Naive B cell (primary cell): ENCODE measurements around the gene PAX2. TPM values are rescaled to one million over a fixed set of nuclear protein-coding genes. Genes with fewer than 3 reads are reported as not detected.

Experiments
- ATAC-seq, 2 donors: fragments of 150-1000 bp; cut with Tn5 transposase; 2 replicates each; pipeline ENCODE4 v1.10.0; 2021; ENCODE audit warnings: low read depth in 2 of 2, mild to moderate bottlenecking in 2 of 2, moderate library complexity in 2 of 2
- DNase-seq: peaks from one replicate; pipeline ENCODE4 v3.0.0; 2022
- H3K27ac Mint-ChIP-seq, 6 donors: one replicate each; pipeline ENCODE4 v1.8.0; 2020 to 2022; ENCODE audit warnings: mild to moderate bottlenecking in 6 of 6, mixed read lengths in 6 of 6, moderate library complexity in 5 of 6, inconsistent platforms in 2 of 6
- H3K27me3 Mint-ChIP-seq, 3 donors: one replicate each; pipeline ENCODE4 v1.8.0; 2021 to 2022; ENCODE audit warnings: mixed read lengths in 3 of 3, mild to moderate bottlenecking in 1 of 3
- H3K36me3 Mint-ChIP-seq, 2 donors: one replicate each; pipeline ENCODE4 v1.8.0; 2020 to 2022; ENCODE audit warnings: mixed read lengths in 2 of 2, inconsistent platforms in 1 of 2, mild to moderate bottlenecking in 1 of 2
- H3K4me1 Mint-ChIP-seq, 3 donors: one replicate each; pipeline ENCODE4 v1.8.0; 2020 to 2022; ENCODE audit warnings: mixed read lengths in 3 of 3, inconsistent platforms in 1 of 3, mild to moderate bottlenecking in 1 of 3, moderate library complexity in 1 of 3
- H3K4me3 Mint-ChIP-seq, 8 donors: one replicate each; pipeline ENCODE4 v1.8.0; 2020 to 2022; ENCODE audit warnings: mild to moderate bottlenecking in 8 of 8, mixed read lengths in 8 of 8, moderate library complexity in 8 of 8, inconsistent platforms in 2 of 8
- H3K9me3 Mint-ChIP-seq, 7 donors: one replicate each; pipeline ENCODE4 v1.8.0; 2020 to 2022; ENCODE audit warnings: mixed read lengths in 7 of 7, mild to moderate bottlenecking in 5 of 7, inconsistent platforms in 2 of 7, moderate library complexity in 1 of 7
- polyA plus RNA-seq, 6 donors: library from polyadenylated mRNA; unstranded; fragments of 300-500 nt; fragmentation: Illumina TruSeq; gene quantifications; one replicate each; pipeline ENCODE4 v1.2.3, GENCODE V29; 2021; ENCODE audit warnings: low read depth in 6 of 6

Gene PAX2
- polyA plus RNA-seq, 6 donors from 2014 or later: not detected

GRCh38 chr10:100728928-100729861 lies 16.2 kb upstream of the PAX2 start:
- Mint-ChIP-seq H3K36me3 (peaks cover 0 to 14% of the 10 kb centered on the region in 2 donors), H3K4me3 (peak overlapping the region; percentile 31 to 84 (median 77)), H3K27ac (peak overlapping the region in 1 of 6 donors; percentile 33), H3K4me1 (peaks cover 24 to 37% (median 33%) of the 10 kb centered on the region in 3 donors), H3K27me3 (peaks cover 67 to 88% (median 87%) of the 10 kb centered on the region in 3 donors), H3K9me3 (peaks cover 0 to 4% (median 0%) of the 10 kb centered on the region in 7 donors)
- peak; percentile 47 to 49 for ATAC-seq
- no peak for DNase-seq

- Mint-ChIP-seq H3K9me3 (peaks cover 0 to 4% (median 0%) of the 10 kb centered on the region in 7 donors), H3K27ac (peak overlapping the region in 3 of 6 donors; percentile 9 to 56 (median 49)), H3K4me3 (peak overlapping the region; percentile 73 to 93 (median 81)), H3K36me3 (peaks cover 5 to 18% of the 10 kb centered on the region in 2 donors), H3K27me3 (peaks cover 71 to 94% (median 92%) of the 10 kb centered on the region in 3 donors), H3K4me1 (peaks cover 27 to 46% (median 38%) of the 10 kb centered on the region in 3 donors)
- ATAC-seq (no peak), DNase-seq (no peak)
Measured at GRCh38 chr10:100729862-100730724, 15.3 kb upstream of the PAX2 start.

GRCh38 chr10:100730725-100731406 lies 14.5 kb upstream of the PAX2 start:
- H3K27ac Mint-ChIP-seq: peak overlapping the region in 2 of 6 donors; percentile 86 to 90
- ATAC-seq: peak; percentile 80 to 85

GRCh38 chr10:100731407-100732240 lies 13.8 kb upstream of the PAX2 start:
- H3K36me3 Mint-ChIP-seq: peaks cover 5 to 20% of the 10 kb centered on the region in 2 donors
- DNase-seq (no peak), ATAC-seq (no peak)
- peaks cover 28 to 51% (median 40%) of the 10 kb centered on the region in 3 donors for H3K4me1 Mint-ChIP-seq
- peak overlapping the region; percentile 73 to 86 (median 79) for H3K4me3 Mint-ChIP-seq
- H3K9me3 Mint-ChIP-seq: peaks cover 0 to 4% (median 0%) of the 10 kb centered on the region in 7 donors
- peaks cover 65 to 88% (median 84%) of the 10 kb centered on the region in 3 donors for H3K27me3 Mint-ChIP-seq
- H3K27ac Mint-ChIP-seq: peak overlapping the region in 4 of 6 donors; percentile 47 to 90 (median 80)

More at GRCh38 chr10:100730725-100731406, 14.5 kb upstream of the PAX2 start:
- DNase-seq: peak; percentile 36
- Mint-ChIP-seq H3K4me1 (peaks cover 28 to 48% (median 40%) of the 10 kb centered on the region in 3 donors), H3K27me3 (peaks cover 67 to 91% (median 90%) of the 10 kb centered on the region in 3 donors), H3K4me3 (peak overlapping the region; percentile 73 to 86 (median 80)), H3K9me3 (peaks cover 0 to 4% (median 0%) of the 10 kb centered on the region in 7 donors), H3K36me3 (peaks cover 5 to 20% of the 10 kb centered on the region in 2 donors)

- Mint-ChIP-seq H3K27me3 (peaks cover 65 to 92% (median 87%) of the 10 kb centered on the region in 3 donors), H3K9me3 (peaks cover 0 to 4% (median 0%) of the 10 kb centered on the region in 7 donors), H3K36me3 (peaks cover 5 to 20% of the 10 kb centered on the region in 2 donors), H3K4me1 (peaks cover 33 to 56% (median 45%) of the 10 kb centered on the region in 3 donors), H3K27ac (peak overlapping the region in 2 of 6 donors; percentile 1 to 75), H3K4me3 (peak overlapping the region in 6 of 8 donors; percentile 10 to 79 (median 38))
- ATAC-seq (no peak), DNase-seq (no peak)
Measured at GRCh38 chr10:100732241-100732596, 13.2 kb upstream of the PAX2 start.

- H3K4me3 Mint-ChIP-seq: no peak overlapping the region
- H3K27me3 Mint-ChIP-seq: peaks cover 63 to 92% (median 88%) of the 10 kb centered on the region in 3 donors
- H3K27ac Mint-ChIP-seq: no peak overlapping the region
- H3K9me3 Mint-ChIP-seq: peaks cover 0 to 4% (median 2%) of the 10 kb centered on the region in 7 donors
- H3K4me1 Mint-ChIP-seq: peaks cover 38 to 65% (median 55%) of the 10 kb centered on the region in 3 donors
- H3K36me3 Mint-ChIP-seq: peaks cover 5 to 20% of the 10 kb centered on the region in 2 donors
- ATAC-seq: no peak
- DNase-seq: no peak
Measured at GRCh38 chr10:100733329-100733728, 12.1 kb upstream of the PAX2 start.

GRCh38 chr10:100734295-100735086 lies 10.9 kb upstream of the PAX2 start:
- H3K4me3 Mint-ChIP-seq: peak overlapping the region in 2 of 8 donors; percentile 54 to 71

GRCh38 chr10:100735087-100735336 lies 10.4 kb upstream of the PAX2 start:
- Mint-ChIP-seq H3K27me3 (peaks cover 60 to 91% (median 88%) of the 10 kb centered on the region in 3 donors), H3K36me3 (peaks cover 5 to 20% of the 10 kb centered on the region in 2 donors), H3K4me3 (peak overlapping the region in 3 of 8 donors; percentile 54 to 59 (median 59)), H3K9me3 (peaks cover 0 to 4% (median 2%) of the 10 kb centered on the region in 7 donors), H3K4me1 (peaks cover 29 to 59% (median 48%) of the 10 kb centered on the region in 3 donors), H3K27ac (peak overlapping the region in 1 of 6 donors; percentile 67)
- ATAC-seq (no peak), DNase-seq (no peak)

More at GRCh38 chr10:100734295-100735086, 10.9 kb upstream of the PAX2 start:
- Mint-ChIP-seq H3K27ac (peak overlapping the region in 3 of 6 donors; percentile 6 to 78 (median 51)), H3K36me3 (peaks cover 5 to 20% of the 10 kb centered on the region in 2 donors), H3K27me3 (peaks cover 59 to 91% (median 88%) of the 10 kb centered on the region in 3 donors), H3K9me3 (peaks cover 0 to 4% (median 2%) of the 10 kb centered on the region in 7 donors), H3K4me1 (peaks cover 31 to 57% (median 47%) of the 10 kb centered on the region in 3 donors)
- ATAC-seq (no peak), DNase-seq (no peak)

GRCh38 chr10:100735337-100736143 lies 9.8 kb upstream of the PAX2 start:
- Mint-ChIP-seq H3K36me3 (peaks cover 5 to 20% of the 10 kb centered on the region in 2 donors), H3K9me3 (peaks cover 0 to 4% (median 2%) of the 10 kb centered on the region in 7 donors), H3K27ac (peak overlapping the region in 1 of 6 donors; percentile 67), H3K4me3 (peak overlapping the region in 4 of 8 donors; percentile 28 to 59 (median 54)), H3K4me1 (peaks cover 25 to 57% (median 47%) of the 10 kb centered on the region in 3 donors), H3K27me3 (peaks cover 61 to 91% (median 88%) of the 10 kb centered on the region in 3 donors)
- DNase-seq (no peak), ATAC-seq (no peak)

GRCh38 chr10:100736144-100736808 lies 9.1 kb upstream of the PAX2 start:
- peaks cover 69 to 92% (median 91%) of the 10 kb centered on the region in 3 donors for H3K27me3 Mint-ChIP-seq
- no peak overlapping the region for H3K27ac Mint-ChIP-seq
- peaks cover 29 to 55% (median 46%) of the 10 kb centered on the region in 3 donors for H3K4me1 Mint-ChIP-seq
- peaks cover 0 to 3% (median under 1%) of the 10 kb centered on the region in 7 donors for H3K9me3 Mint-ChIP-seq
- peaks cover 5 to 20% of the 10 kb centered on the region in 2 donors for H3K36me3 Mint-ChIP-seq
- DNase-seq (no peak), ATAC-seq (no peak)
- H3K4me3 Mint-ChIP-seq: peak overlapping the region in 3 of 8 donors; percentile 39 to 65 (median 53)
